Raji (cell line): ENCODE results near the gene ZC3H7B.

Experiments used
- POLR2A ChIP-seq: IDR thresholded peaks from 2 replicates; pipeline ENCODE4 v1.6.1; 2011; ENCODE audit warnings: low read depth, low read length, control low read depth; ENCODE audit not compliant: insufficient read depth

ZC3H7B gene

DNA sequence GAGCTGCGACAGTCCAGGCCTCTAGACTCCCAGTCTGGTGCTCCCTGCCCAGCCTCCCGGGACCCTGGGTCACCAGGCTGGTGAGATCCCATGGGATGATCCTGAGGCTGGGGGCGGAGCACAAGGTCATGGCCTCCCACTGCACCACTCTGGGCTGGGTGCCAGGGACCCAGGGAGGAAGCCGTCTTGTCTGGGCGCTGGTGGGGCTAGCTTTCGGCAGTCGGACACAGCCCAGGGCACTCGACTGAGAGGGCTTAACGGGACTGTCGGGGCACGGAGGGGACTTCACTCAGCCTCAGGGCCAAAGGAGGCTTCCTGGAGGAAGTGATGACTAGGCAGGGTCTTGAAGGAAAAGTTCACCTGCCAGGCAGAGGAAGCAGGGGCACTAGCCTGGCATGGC lies 39.0 kb downstream of the ZC3H7B start:
- TF ChIP-seq POLR2A = no peak

DNA sequence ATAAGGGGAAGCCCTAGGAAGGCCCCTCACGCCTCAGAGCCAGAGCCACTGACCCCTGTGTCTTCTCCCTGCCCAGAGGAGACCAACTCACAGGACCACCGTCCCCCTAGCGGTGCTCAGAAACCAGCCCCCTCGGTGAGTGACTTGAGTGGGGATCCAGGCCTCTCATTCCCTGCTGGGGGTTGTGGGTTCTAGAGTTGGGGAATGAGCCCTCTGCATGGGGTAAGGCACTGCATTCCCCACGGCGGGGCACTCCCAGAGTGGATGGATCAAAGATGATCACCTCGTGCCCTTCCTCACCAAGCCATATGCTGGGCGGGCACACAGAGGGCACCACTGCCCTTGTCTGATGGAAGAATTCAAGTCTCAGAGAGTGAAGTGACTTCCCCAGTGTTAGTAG lies 39.7 kb downstream of the ZC3H7B start:
- TF ChIP-seq POLR2A = no peak

DNA sequence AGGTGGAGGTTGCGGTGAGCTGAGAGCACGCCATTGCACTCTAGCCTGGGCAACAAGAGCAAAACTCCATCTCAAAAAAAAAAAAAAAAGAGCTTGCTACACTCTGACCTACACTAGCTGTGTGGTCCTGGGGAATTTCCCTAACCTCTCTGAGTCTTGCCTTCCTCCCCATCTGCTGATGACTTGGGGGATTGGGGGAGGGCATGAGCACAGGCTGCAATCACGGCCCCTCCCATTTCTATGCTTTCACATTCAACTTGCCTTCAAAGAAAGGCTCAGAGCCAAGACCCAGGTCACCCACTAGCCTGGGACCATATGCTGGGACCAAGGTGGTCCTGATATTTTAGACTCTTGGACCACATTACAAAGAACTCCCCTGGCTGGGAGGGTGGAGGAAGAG lies 40.7 kb downstream of the ZC3H7B start:
- TF ChIP-seq POLR2A = no peak

DNA sequence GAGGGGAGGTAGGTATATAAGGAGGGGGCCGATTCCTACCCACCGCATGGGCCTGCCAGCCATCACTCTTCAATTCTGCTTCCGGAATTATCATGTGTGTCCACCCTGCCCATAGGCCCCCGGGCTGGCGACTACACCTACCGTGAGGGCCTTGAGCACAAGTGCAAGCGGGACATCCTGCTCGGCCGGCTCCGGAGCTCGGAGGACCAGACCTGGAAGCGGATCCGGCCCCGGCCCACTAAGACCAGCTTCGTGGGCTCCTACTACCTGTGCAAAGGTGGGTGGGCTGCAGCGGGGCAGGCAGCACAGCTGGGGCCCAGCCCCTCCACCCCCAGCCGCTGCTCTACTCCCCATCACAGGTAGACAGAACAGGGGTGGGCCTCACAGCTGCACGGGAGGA lies 42.0 kb downstream of the ZC3H7B start:
- TF ChIP-seq POLR2A = no peak

DNA sequence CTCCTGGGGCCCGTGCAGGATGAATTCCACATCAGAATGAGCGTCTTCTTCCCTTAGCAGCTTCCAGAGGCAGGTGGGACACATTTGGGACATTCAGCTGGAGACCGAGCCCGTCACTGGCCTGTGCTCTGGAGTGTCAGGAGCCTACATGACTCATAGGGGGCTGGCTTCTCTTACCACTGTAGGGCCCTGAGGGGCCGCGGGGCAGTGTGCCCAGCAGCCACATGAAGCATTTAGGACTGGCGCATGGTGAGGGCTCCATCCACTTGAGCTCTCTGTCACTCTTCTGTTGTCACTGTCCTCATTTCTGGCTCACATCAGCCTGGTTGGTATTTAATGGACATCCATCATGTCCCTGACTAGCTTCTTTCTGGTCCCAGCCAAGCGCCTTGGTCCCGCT lies 42.4 kb downstream of the ZC3H7B start:
- TF ChIP-seq POLR2A = no peak

DNA sequence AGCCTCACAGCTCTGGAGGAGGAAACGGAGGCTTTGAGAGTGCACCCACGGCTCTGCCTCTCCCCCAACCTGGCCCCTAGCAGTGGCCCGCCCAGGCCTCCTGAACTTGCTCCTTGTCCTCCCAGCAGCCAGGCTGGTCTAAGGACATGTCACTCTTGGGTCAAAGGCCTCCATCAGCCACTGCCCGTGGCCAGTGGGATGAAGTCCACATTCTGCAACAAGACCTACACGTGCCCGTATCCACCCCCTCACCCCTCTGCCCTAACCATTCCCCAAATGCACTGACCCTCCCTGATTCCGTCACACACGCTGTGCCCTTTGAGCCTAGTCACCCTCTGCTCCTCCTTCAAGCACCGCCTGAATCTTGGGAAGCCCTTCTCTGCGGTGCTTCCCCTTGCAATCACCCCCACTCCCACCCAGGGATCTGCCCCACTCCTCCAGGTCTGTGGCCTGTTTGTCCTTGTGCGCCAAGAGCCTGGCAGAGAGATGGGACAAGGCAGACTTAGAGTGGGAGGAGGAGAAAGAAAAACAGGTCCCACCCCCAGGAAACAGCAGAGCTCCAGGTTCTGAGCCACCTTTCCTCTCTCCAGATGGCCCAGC lies 43.0 kb downstream of the ZC3H7B start:
- TF ChIP-seq POLR2A = no peak

DNA sequence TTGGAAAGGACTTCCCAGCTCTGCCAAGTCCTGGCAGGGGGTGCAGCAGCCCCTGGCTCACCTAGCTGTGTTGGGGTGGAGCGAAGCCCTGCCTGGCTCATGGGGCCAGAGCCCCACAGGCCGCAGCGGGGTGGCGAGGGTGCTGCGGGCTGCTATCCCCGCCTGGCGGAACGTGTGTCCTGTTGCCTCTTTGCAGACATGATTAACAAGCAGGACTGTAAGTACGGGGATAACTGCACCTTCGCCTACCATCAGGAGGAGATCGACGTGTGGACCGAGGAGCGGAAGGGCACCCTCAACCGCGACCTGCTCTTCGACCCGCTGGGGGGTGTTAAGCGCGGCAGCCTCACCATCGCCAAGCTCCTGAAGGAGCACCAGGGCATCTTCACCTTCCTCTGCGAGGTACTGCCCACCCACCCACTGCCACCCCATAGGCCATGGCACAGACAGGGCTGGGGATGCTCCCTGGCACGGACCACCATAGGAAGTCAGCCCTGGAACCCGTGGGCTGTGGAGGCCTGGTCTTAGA lies 44.5 kb downstream of the ZC3H7B start:
- no peak for TF ChIP-seq POLR2A

DNA sequence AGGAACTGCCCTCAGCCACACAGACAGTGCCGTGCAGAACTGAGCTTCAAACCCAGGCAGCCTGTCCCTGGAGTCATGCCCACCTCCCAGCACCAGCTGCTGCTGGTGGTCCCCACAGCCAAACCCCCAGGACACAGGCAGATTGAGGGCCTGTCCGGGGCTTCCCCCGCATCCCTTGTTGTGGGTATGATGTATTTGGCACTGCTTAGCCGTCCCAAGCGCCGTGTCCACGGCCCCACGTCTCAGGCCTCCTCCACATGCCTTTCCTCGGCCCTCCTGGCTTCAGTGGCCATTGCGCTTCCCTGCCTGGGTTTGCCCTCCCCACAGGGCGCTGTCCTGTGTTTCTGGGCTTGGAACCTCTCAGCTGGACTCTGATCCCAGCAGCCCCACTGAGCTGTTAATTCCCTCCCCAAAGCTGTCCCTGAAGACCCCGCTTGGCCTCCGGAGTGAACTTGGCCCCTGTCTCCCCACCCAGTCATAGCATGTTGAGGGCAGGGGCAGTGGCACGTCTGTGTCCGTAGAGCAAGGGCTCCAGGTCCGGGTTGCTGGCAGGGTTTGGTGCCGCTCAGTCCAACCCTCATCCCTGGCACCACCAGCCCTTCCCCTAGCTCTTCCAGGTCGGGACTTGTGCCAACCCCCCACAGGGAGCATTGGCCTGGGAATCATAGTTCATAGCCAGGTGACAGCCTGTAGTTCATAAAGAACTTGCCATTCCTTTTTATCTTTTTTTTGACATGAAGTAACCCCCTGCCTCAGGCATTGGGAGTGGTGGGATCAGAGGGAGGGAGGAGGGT lies 45.9 kb downstream of the ZC3H7B start:
- no peak for TF ChIP-seq POLR2A

DNA sequence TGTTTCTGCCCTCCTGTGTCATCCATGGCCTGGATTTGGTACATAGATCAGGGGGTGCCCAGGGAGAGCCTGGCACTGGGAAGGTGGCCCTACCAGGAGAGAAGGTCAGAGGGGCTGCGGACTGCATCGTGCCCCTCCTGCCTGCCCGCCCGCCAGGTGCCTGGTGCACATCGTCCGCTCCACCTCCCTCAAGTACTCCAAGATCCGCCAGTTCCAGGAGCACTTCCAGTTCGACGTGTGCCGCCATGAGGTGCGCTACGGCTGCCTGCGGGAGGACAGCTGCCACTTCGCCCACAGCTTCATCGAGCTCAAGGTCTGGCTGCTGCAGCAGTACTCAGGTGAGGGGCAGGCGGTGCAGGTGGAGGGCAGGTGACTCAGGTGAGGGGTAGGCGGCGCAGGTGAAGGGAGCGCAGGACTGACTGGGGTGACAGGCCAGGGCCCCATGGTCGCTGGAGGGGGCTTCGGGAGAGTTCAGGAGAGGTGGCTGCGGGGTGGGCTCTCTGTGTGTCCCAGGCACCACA lies 47.7 kb downstream of the ZC3H7B start:
- TF ChIP-seq POLR2A = no peak

DNA sequence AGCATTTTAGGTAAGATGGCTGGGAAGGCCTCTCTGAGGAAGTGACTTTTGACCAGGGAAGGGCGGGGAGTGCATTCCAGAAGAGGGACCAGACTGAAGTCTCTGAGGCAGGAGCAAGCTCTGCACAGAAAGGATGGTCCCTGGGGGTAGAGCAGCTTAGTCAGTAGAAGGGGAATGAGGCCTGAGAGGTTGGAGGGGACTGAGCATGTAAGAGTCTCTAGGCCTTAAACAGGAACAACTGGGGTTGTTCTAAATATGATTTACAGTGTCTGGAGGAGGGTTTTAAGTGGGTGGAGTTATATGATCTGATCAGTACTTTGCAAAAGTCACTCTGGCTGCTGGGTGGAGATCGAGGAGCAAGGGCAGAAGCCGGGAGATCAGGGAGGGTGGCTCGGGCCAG lies 48.8 kb downstream of the ZC3H7B start:
- no peak for TF ChIP-seq POLR2A

DNA sequence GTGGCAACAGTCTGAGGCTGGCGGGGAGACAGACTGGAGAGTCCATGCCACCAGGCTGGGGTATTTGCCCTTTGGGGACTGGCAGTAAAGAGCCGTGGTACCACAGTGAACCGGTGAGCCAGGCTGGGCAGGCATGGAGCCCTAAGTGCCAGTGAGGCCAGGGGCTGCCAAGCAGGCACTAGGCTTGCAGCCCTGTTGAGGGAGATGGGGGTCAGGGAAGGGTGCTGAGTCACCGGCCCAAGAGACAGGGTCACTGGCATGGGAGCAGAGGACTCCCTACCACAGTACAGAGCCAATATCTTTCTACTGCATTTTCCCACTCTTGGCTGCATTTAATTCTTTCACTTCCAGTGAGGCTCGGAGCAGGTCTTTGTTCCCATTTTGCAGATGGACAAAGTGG lies 49.7 kb downstream of the ZC3H7B start:
- no peak for TF ChIP-seq POLR2A

DNA sequence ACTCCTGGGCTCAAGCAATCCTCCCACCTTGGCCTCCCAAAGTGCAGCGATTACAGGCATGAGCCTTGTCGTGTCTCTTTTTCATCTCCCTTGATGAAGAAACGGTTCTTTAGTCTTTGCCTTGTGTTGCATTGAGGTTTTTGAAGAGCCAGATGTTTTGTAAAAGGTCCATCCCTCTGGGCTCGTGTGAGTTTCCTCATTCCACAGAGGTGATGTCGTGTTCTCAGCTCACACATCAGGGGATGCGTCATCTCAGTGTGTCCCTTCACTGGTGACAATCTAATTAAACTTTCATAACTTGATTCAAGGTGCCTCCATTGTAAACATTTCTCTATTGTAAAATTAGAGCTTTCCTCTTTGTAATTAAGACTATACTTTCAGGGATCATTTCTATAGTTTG lies 50.7 kb downstream of the ZC3H7B start:
- no peak for TF ChIP-seq POLR2A

DNA sequence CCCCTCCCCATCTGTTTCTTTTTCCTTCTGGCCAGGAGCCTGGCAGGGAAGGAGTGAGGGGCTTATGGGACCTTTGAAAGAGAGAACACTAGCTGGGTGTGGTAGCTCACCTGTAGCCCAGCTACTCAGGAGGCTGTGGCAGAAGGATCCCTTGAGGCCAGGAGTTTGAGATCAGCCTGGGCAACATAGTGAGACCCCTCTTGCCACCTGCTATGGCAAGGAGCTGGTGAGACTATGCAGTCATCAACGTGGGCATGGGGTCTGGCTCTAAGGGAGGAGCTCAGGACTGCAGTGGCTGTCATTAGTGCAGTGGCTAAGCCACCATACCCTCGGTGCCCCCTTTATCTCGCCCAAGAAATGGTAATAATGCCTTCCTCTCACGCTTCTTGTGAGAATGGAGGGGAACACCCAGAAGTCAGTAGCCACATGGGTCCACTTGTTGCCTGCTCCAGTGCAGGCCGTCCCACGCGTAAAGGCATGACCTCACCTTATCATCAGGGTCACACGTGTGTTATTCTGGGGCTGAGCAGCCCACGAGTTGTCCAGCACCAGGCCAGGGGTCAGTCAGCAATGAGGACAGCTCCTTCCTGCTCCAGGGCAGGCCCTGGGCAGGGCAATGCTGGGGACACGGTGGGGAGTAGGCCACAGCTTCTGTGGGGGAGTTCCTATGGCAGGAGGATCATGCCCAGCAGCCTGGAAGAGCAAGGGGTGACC lies 52.7 kb downstream of the ZC3H7B start:
- TF ChIP-seq POLR2A = no peak

DNA sequence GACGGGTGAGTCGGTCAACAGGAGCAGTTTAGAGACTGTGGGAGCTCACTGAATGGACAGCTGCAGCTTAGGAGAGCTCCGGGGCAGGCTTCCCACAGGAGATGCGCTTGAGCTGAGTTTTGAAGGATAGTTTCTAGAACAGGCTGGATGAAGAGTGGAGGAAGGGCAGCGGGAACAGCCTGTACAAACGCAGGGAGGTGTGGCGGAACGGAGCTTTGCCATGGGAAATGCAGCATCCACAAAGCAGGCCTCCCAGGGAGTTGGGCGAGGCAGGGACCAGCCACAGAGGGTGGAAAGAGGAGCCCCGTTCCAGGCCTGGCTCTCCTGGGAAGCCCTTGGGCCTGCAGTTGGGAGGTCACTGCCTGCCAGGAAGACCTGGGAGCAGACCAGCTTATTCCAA lies 53.7 kb downstream of the ZC3H7B start:
- no peak for TF ChIP-seq POLR2A

DNA sequence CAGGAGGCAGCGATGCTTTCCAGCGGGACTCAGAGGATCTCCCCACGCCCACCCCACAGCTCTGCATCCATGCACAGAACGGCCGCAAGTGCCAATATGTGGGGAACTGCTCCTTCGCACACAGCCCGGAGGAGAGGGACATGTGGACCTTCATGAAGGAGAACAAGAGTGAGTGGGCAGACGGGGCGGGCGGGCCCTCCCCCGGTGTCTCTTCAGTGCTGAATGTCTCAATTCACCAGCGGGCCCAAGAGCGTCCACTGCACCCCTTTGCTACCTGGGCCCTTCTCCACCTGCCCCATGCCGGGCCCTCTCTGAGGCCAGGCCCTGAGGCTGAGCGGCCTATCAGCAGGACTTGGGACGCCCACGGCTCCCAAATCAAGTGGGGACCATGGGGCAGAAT lies 54.6 kb downstream of the ZC3H7B start:
- no peak for TF ChIP-seq POLR2A
